BE2C (cell line): ENCODE results near the gene C2CD2.

Source experiments
- DNase-seq: peaks from one replicate; pipeline ENCODE4 v3.0.0-alpha.2; 2020
- H3K27me3 ChIP-seq: fragments of 250-450 bp; sonication (Bioruptor Pico); 2 replicates; pipeline ENCODE4 v1.5.1; 2020; ENCODE audit warnings: mild to moderate bottlenecking
- H3K36me3 ChIP-seq: fragments of 250-450 bp; sonication (Bioruptor Pico); 2 replicates; pipeline ENCODE4 v1.5.1; 2020; ENCODE audit warnings: mild to moderate bottlenecking
- H3K4me1 ChIP-seq: fragments of 250-450 bp; sonication (Bioruptor Pico); 2 replicates; pipeline ENCODE4 v1.5.1; 2020
- H3K4me3 ChIP-seq: 2 replicates; pipeline ENCODE4 v1.5.1; 2011; ENCODE audit warnings: low read depth, low read length
- H3K9me3 ChIP-seq: fragments of 250-450 bp; sonication (Bioruptor Pico); 2 replicates; pipeline ENCODE4 v1.5.1; 2020
- CTCF ChIP-seq: IDR thresholded peaks from 2 replicates; pipeline ENCODE4 v1.5.1; 2012; ENCODE audit warnings: mild to moderate bottlenecking, low read depth, low read length

Gene C2CD2

GRCh38 chr21:41957991-41958766 lies 4.4 kb upstream of the C2CD2 start:
- no peak overlapping the region for H3K4me3 ChIP-seq
- no peaks in the 10 kb centered on the region for H3K36me3 ChIP-seq
- H3K9me3 ChIP-seq: no peaks in the 10 kb centered on the region
- DNase-seq: peak; percentile 73
- TF ChIP-seq CTCF: 0 out of 2 replicates have a peak, but pooled peaks have one; percentile 28
- H3K4me1 ChIP-seq: peaks cover 17% of the 10 kb centered on the region
- no peaks in the 10 kb centered on the region for H3K27me3 ChIP-seq

GRCh38 chr21:41956926-41957729 lies 3.3 kb upstream of the C2CD2 start:
- H3K4me3 ChIP-seq: no peak overlapping the region
- H3K4me1 ChIP-seq: peaks cover 17% of the 10 kb centered on the region
- DNase-seq: no peak
- H3K36me3 ChIP-seq: no peaks in the 10 kb centered on the region
- TF ChIP-seq CTCF: no peak
- no peaks in the 10 kb centered on the region for H3K9me3 ChIP-seq
- H3K27me3 ChIP-seq: no peaks in the 10 kb centered on the region

- H3K4me1 ChIP-seq: peaks cover 17% of the 10 kb centered on the region
- TF ChIP-seq CTCF: no peak
- no peak overlapping the region for H3K4me3 ChIP-seq
- H3K36me3 ChIP-seq: no peaks in the 10 kb centered on the region
- no peaks in the 10 kb centered on the region for H3K27me3 ChIP-seq
- no peaks in the 10 kb centered on the region for H3K9me3 ChIP-seq
- no peak for DNase-seq
These were observed 1.7 kb upstream of the C2CD2 start for GRCh38 chr21:41955516-41955915.

- no peaks in the 10 kb centered on the region for H3K36me3 ChIP-seq
- peaks cover 17% of the 10 kb centered on the region for H3K4me1 ChIP-seq
- no peaks in the 10 kb centered on the region for H3K27me3 ChIP-seq
- H3K4me3 ChIP-seq: no peak overlapping the region
- no peaks in the 10 kb centered on the region for H3K9me3 ChIP-seq
- no peak for TF ChIP-seq CTCF
- no peak for DNase-seq
These were observed 1.1 kb upstream of the C2CD2 start for GRCh38 chr21:41954654-41955499.

- no peak for DNase-seq
- H3K4me3 ChIP-seq: no peak overlapping the region
- no peaks in the 10 kb centered on the region for H3K9me3 ChIP-seq
- no peak for TF ChIP-seq CTCF
- no peaks in the 10 kb centered on the region for H3K36me3 ChIP-seq
- H3K27me3 ChIP-seq: no peaks in the 10 kb centered on the region
- H3K4me1 ChIP-seq: peaks cover 15% of the 10 kb centered on the region
These were observed 478 bp downstream of the C2CD2 start for GRCh38 chr21:41953249-41953830.
